HG03097 (cell line): ENCODE results near the gene XPO4.
"Not testable (repeated sequence)": the region's sequence is repeated elsewhere in the genome, so short reads cannot be mapped to it uniquely, and the experiment has no call there.

Experiments
- ATAC-seq: cut with Tn5 transposase; IDR thresholded peaks from one replicate; pipeline ENCODE4 v1.9.1; 2021; ENCODE audit not compliant: unreplicated experiment, low FRiP score

Gene XPO4

DNA sequence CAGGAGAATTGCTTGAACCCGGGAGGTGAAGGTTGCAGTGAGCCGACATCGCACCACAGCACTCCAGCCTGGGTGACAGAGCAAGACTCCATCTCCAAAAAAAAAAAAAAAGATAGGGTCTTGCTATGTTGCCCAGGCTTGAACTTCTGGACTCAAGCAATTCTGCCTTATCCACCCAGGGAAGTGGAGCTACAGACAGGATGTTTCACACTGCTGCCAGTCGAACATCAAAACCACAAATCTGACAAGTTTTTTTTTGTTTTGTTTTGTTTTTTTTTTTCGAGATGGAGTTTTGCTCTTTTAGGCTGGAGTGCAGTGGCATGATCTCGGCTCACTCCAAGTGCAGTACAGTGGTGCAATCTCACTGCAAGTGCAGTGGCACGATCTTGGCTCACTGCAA, 10.8 kb downstream of the XPO4 start:
- ATAC-seq, result no peak

- ATAC-seq, result no peak
These were observed 11.5 kb downstream of the XPO4 start for GRCh38 chr13:20891034-20891433.

- ATAC-seq, result not testable (repeated sequence)
These were observed 12.0 kb downstream of the XPO4 start for GRCh38 chr13:20890540-20890939.

GRCh38 chr13:20882206-20882605, 20.3 kb downstream of the XPO4 start:
- no peak for ATAC-seq

DNA sequence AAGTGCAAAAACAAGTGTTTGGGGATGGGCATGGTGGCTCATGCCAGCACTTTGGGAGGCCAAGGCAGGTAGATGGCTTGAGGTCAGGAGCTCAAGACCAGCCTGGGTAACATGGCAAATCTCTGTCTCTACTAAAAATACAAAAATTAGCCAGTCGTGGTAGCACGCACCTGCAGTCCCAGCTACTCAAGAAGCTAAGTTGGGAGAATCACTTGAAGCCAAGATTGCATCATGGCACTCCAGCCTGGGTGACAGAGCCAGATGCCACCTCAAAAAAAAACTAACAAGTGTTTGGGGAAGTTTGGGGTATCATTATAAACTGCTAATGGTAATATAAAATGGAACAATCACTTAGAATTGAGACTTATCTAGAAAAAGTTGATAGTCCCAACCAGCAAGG, 24.6 kb downstream of the XPO4 start:
- no peak for ATAC-seq

DNA sequence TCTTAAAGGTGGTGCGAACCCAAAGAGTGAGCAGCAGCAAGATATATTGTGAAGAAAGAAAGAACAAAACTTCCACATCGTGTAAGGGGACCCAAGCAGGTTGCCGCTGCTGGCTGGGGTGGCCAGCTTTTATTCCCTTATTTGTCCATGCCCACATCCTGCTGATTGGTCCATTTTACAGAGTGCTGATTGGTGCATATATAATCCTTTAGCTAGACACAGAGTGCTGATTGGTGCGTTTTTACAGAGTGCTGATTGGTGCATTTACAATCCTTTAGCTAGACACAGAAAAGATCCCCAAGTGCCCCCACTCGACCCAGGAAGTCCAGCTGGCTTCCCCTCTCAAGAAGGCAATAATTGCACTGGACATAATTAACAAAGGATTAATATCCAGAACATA, 25.7 kb downstream of the XPO4 start:
- not testable (repeated sequence) for ATAC-seq

- not testable (repeated sequence) for ATAC-seq
These were observed 28.1 kb downstream of the XPO4 start for GRCh38 chr13:20874439-20874838.

DNA sequence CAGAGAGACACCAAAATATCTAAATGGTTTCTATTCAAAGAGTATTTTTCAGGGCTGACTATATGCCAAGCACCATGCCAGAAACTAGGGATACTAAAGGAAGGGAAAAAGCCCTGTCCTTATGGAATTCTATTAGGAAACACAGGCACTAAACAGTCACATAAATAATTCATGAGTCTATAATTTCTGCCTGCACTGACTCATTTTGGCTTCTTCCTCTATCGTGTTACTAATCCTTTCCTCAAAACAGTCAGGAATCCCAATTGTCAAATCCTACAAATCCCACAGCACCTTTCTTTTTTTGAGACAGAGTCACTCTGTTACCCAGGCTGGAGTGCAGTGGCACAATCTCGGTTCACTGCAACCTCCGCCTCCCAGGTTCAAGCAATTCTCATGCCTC, 29.2 kb downstream of the XPO4 start:
- ATAC-seq, result no peak

DNA sequence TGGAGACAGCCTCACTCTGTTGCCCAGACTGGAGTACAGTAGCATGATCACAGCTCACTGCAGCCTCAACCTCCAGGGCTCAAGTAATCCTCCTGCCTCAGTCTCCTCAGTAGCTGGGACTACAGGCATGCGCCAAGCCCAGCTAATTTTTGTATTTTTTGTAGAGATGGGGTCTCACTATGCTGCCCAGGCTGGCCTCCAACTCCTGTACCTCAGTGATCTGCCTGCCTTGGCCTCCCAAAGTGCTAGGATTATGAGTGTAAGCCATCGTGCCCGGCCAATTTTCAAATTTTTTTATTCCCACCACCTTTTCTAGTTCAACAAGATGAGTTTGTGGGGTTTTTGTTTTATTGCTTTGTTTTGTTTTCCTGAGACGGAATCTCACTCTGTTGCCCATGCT, 31.7 kb downstream of the XPO4 start:
- ATAC-seq, result no peak

- no peak for ATAC-seq
These were observed 33.0 kb downstream of the XPO4 start for GRCh38 chr13:20869540-20869939.

DNA sequence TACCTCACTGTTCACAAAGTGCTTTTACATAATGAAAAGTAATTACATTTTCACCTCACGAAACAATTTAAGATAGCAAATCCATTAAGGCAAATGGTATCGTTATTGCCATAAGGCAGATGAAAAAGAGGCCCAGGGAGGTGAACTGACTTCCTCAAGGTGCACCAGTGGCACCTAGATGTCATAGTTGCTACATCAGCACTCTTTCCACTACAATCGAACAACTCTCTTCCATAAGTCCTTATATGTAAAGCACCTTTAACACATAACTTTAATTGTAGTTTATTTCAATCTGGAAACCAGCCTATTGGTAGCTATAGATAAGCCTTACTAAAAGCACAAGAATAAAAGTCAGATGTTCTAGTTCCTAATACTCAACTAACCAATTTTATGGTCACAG, 35.1 kb downstream of the XPO4 start:
- no peak for ATAC-seq

DNA sequence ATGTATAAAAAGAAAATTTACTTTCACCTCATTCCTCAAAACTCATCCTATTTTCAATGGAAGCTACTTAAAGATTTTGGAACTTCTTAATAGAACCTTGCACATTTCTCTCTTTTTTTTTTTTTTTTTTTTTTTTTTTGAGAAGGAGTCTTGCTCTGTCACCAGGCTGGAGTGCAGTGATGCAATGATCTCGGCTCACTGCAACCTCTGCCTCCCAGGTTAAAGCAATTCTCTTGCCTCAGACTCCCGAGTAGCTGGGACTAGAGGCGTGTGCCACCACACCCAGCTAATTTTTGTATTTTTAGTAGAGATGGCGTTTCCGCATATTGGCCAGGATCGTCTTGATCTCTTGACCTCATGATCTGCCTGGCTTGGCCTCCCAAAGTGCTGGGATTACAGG, 40.9 kb downstream of the XPO4 start:
- not testable (repeated sequence) for ATAC-seq

GRCh38 chr13:20860844-20861243, 41.7 kb downstream of the XPO4 start:
- no peak for ATAC-seq

- ATAC-seq, result no peak
These were observed 45.9 kb downstream of the XPO4 start for GRCh38 chr13:20856650-20857049.

DNA sequence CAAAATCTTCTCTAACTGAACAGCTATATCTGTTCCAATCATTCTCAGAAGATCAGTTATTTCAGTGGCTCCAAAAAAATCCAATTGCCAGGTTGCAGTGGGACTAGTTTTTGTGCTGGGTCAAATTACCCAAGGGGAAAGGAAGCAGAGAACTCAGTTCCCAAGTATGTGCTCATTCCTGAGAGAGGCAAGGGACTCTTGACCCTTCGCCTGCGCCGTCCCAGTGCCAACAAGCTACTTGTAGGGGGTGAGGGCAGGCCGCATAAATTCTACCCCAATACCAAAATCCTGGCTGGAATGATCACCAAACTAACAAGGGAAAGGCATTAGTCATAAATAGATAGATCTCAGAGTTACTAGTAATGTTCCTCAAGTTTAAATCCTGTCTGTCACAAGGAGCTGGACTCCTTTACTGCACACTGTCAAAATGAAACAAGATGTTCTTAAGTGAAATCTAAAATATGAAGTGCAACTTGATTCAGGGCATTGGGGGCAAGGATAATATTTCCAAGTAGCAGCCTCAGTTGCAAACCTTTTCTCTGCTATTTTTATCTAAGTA, 50.6 kb downstream of the XPO4 start:
- ATAC-seq, result no peak

- ATAC-seq, result no peak
These were observed 53.6 kb downstream of the XPO4 start for GRCh38 chr13:20848944-20849343.

DNA sequence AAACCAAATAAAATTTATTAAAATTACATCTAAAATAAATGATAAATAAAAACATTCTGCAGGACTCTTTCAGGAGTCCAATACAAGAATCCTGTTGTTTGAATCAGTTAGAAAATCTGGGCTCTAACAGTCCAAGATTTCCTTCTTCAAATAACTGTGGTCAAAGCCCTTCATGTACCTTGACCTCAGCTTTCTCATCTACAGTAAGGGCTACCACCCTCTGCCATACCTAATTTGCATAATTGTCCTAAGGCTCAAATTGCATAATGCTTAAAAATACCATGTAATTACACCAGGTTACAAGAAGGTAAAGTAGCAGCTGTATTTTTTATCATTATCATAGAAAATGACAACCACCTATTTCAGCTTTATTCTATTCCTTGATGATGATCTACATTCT, 54.3 kb downstream of the XPO4 start:
- ATAC-seq, result no peak

DNA sequence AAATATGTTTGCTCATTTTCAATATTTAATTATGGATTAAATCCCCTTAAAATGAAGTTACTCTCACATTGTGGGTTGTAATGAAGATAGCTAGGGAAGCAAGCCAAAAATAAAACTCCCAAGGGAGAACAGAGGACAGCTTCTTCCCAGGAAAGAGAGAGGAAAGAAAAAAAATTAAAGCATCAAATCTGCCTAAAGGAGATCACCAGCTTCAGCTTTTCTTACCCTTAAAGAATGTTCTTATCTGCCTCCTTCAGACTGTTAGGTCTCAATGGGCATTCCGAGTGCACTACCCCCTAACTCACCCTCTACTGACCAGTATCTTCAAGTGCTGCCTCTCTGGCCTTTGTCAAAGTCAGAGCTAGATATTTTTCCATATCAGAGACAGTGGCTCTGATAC, 55.2 kb downstream of the XPO4 start:
- no peak for ATAC-seq

- no peak for ATAC-seq
These were observed 59.4 kb downstream of the XPO4 start for GRCh38 chr13:20843166-20843565.

GRCh38 chr13:20840568-20840967, 62.0 kb downstream of the XPO4 start:
- no peak for ATAC-seq

- no peak for ATAC-seq
These were observed 68.5 kb downstream of the XPO4 start for GRCh38 chr13:20833900-20834679.

GRCh38 chr13:20832861-20833260, 69.7 kb downstream of the XPO4 start:
- ATAC-seq, result no peak
